HG02870 (cell line): ENCODE data around the gene STK39.

Experiments
- ATAC-seq: cut with Tn5 transposase; IDR thresholded peaks from one replicate; pipeline ENCODE4 v1.9.1; 2021; ENCODE audit warnings: mild to moderate bottlenecking, moderate library complexity; ENCODE audit not compliant: unreplicated experiment

STK39 gene

DNA sequence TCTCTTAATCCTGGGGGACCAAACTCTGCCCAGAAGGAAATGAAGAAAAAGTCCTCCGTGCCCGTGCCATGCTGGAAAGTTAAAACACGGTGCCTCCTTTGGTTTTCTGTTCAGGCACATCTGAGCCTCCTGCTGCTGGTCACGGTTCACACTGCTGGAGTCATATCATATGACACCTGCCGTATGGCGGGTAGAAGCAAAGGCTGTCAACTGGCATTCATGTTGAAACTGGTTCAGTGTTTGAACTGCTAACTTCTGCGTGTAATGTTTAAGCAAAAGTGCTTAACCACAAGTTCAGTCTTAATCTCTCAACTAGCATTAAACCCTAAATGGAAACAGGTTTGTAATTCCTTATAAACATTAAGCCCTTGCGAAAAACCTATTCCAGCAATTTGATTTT lies 3.1 kb downstream of the STK39 start:
- ATAC-seq, result no peak

DNA sequence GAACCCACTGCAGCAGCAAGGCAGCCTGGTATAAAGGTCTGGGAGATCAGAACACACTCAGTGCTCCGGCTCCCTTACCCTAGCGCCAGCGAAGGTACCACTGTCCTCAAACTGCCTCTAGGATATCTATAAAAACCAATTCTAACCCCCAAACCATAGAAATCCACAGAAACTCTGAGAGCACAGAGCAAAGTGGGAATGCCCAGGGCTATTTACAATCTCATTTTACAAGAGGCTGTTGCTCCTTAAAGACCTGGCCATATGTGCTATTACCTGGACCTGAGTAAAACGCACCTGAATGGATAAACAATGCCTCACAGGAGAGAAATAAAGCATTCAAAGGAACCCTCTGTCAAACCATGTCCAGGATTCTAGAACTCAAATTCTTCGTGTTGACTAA lies 4.3 kb downstream of the STK39 start:
- ATAC-seq, result no peak

DNA sequence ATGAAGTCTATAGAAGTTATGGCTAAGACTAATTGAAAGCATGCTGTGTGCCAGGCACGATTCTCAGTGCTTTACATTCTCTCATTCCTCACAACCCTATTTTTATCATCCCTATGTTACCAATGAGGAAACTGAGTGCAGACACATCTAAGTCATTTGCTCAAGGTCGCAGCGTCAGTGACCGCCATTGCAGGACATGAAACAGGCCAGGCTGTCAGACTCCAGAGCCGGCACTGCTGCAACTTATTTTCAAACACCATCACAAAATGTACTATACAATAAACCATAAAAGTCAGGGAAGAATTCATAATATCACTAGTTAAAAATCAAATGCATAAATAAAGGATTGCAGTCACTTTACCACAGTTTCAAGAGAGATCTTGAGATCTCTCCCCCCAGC lies 5.6 kb downstream of the STK39 start:
- no peak for ATAC-seq

DNA sequence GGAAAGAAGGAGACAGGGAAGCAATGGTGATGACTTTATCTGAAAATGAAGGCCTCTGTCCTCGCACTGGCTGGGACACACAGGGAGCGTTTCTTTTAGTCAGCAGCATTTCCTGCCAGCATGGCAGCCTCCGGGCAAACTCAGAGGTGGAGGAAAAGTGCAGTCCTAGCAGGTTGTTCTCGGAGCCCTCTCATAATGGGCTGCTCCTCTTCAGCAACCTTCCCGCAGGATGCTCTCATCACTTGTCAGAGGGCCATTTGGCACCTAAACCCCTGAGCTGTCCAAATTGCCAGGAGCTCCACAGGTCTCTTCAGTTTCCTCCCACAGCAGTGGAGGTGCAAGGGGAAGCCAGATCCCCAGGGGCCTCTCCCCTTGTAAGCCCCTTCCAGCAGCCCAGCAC lies 6.2 kb downstream of the STK39 start:
- ATAC-seq, result no peak

DNA sequence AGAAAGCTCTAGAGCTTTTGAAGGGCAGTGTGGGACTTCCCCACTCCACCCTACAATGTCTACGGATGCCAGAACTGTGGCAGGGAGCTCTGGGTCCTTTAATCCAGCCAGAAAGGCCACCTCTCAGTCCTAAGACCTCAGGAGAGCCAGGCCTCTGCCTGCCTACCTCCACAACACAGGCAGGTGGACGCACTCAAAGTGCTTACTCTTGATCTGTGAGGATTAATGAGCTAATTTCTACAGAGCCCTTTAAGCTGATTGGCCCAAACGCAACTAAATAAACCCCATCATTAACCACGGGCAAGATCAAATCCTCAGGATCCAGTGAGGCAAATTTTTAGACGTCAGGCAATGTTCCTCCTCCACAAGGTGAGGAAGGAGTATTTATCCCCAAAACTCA lies 8.1 kb downstream of the STK39 start:
- no peak for ATAC-seq

DNA sequence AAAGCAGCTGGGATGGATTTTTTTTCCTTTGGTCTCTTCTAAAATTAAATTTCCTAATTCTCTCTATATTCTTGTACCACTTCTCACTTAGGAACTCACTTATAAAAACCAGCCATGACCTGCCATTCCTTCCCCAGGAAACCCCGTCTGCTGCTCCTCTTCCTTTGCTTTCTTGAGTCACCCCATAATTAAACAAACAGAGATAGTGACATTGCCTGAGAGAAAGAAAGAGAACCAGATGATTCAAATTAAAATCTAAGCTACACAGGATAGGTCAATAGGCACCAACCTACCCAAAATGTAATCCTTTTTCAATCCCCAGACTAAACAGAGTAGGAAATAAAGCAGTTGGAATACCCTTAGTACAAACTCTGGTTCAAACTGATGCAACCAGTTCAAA lies 9.7 kb downstream of the STK39 start:
- ATAC-seq, result no peak

DNA sequence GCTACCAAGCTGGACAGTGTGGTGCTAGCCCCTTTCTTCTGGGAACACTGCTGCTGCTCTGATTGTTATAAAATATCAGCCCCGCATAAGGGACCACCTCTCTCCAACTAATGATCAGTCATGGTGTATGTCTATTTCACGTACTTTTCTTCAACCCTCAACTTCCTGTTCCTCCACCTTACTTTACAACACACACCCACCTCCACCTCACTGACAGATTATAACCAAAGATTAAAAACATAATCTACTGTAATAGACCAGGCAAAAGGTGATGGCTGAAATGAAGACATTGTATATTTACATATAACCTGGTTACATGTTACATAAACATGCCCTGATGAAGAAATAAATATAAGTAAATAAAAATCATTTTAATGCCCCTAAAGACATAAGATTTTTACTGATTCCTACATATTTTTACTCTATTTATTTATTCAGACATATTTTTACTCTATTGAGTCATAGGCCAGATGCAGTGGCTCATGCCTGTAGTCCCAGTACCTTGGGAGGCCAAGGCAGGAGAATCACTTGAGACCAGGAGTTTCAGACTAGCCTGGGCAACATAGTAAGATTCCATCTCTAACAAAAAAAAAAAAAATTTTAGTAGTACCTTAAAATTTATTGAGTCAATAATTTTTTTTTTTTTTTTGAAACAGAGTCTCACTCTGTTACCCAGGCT lies 12.8 kb downstream of the STK39 start:
- ATAC-seq, result no peak

DNA sequence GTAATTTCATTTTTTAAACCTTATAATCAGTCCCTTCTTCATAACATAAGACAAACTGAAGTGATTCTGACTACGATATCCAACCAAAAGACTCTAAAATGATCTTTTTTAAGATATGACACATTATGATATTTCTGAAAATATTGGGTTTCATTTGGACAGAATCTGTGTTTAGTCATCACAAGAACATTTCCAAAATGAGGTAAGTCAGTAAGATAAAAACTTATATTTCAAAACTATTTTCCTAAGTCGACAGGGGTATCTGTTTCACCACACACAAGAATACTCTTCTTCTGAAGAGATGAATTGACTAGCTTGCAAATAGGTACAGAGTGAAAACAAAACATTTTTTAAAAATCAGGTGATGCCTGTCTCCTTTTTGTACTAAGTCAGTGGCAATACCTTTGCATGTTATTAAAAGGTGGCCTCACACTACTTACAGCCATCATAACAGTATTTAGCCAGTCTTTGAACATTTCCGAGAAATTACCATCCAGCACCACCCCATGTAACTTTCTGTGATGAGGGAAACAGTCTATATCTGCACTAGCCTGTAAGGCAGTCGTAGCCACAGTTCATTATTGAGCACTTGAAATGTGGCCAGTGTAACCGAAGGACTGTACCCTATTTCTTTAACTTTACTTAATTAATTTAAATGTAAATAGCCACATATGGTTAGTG lies 13.5 kb downstream of the STK39 start:
- no peak for ATAC-seq

DNA sequence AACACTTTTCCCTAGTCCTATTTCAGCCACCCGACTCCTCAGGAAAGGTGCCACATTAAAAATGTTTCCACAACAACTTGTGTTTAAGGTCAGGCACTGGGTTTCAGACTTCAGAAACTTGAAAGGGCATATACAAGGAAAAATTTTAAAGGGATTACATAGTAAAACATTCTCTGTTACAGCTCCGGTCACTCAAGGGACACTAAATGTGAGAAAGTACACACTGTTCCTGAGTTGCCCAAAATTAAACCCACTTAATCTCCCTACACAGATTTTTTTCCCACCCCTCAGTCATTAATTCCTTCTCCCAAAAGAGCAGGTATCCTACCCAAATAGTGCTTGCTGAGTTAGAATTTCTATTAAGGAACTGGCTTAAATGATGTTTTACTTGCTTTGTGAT lies 14.2 kb downstream of the STK39 start:
- ATAC-seq, result no peak

DNA sequence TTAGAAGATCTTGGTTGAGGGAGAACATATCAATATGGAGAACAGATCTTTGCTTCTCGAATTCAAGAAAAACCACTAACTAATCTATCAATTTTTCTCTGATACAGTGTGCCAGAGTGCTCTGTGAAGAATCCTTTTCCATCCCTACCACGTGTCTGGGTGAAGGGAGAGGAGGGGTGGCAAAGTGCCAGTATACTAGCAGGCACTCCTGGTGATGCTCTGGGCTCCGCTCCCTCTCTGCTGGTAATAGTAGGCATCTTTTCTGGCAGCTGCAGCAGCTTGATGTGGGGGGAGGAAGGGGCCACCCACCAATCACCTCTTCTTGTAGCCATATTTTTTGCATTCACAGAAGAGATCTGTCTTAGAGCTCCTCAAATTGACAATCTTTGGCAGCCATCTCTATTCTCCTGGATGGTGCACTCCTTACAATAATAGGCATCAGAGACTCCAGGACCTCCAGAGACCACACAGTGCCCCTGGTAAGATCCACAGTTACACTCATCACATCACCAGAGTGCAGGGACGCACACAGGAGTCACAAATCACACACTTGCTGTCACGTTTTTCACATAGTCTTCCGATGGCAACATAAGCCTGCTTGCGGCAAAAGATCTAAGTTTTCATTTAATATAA lies 15.7 kb downstream of the STK39 start:
- no peak for ATAC-seq

DNA sequence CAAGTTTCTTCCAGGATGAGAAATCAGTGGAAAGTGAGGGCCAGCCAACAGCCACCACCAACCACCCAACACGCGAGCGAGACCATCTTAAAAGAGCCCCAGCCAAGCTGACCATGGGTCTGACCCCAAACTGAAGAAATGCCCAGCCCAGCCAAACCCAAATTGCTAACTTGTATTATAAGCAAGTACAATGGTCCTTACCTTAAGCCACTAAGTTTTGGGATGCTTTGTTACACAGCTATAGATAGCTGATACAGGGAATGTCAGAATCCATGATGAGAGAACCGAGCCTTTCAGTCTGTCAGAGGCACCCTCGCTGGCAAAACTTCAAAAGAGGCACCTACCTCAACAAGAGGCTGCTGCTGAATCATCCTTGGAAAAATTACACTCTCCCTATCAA lies 17.0 kb downstream of the STK39 start:
- ATAC-seq, result no peak

DNA sequence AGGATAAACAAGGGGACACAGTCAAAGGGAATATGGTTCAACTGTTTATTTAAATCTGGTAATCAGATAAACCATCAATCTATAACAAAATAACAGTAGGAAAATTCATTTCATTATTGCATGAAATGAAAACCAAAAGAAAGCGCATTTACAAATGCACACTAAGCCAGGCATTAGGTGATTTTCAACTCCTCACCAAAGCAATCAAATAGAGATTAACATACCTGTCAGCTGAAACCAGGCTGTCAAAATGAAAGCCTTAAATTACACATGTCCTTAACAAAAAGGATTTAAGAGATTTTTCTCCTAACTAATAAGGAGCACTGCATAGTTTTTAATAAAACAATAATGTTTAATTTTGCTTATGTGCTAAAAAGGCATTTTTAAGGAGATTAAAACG lies 23.0 kb downstream of the STK39 start:
- ATAC-seq, result no peak

DNA sequence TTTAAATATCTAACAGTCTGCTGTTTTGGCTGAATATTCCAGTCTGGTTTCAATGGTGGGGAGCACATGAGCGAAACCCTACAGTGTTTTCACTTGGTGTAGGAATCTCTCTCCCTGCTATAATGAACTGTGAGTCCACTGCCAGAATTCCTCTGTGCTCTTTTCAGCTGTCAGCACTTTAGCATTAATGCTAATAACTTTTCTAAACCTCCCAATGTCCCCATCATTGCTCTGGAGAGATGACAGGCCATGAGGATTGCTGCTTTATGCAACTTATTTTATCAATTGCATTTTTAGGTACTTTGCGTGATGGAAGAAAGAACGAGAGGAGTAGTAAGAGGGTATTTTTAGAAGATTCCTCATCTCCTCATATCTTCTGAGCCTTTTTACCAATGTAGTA lies 25.3 kb downstream of the STK39 start:
- ATAC-seq, result no peak

DNA sequence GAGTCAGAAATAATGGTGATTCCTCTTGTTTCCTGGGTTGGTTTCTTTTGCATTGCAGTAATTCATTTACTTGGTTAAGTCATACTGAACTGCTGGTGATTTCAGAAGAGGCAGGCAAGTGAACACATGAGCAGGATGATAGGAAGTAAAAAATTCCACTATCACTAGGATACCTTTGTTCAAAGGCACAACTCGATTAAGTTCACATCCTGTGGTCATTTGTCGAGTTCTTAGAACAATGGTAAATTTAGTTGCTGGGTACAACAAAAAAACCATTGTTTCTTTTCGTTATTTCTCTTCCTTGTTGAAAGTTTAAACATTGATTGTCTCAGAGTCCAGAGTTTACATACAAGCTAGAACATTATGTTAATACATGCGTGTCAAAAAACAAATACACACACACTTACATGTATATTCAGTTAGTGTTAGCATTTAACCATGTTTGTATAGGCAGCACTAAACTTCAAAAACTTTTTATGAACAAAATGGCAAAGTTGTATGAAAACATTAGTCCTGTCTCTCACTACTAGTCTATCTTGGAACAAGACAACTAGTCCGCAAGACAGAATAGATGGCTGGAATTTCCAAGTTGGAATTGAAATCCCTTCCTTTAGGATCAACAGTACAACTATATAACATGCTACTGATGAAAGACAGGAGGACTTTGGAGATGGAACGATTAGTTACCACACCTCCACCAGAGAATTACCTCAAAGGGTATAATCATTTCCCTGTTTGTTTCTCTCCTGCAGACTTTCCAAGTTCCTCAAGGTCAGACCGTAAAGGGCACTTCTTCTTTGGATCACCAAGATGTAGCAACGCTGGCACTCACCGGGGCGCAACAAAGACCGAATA lies 26.2 kb downstream of the STK39 start:
- no peak for ATAC-seq

DNA sequence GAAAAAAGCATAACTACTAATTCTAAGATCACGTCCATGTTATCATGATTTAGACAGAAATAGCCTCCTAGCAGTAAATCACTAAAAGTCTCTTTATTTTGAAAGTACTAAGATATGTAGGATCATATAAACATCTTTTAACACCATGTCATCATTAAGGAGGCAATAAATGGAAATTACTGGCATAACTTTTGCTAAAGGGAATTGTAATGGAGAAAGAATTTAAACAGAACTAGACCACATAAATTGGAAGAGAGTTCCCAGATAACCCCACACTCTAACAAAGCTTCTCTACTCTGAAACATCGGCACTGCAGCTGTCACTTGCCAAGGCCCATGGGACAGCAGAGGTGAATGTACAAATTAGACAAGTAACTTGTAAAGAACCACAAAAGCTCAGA lies 29.5 kb downstream of the STK39 start:
- ATAC-seq, result no peak

DNA sequence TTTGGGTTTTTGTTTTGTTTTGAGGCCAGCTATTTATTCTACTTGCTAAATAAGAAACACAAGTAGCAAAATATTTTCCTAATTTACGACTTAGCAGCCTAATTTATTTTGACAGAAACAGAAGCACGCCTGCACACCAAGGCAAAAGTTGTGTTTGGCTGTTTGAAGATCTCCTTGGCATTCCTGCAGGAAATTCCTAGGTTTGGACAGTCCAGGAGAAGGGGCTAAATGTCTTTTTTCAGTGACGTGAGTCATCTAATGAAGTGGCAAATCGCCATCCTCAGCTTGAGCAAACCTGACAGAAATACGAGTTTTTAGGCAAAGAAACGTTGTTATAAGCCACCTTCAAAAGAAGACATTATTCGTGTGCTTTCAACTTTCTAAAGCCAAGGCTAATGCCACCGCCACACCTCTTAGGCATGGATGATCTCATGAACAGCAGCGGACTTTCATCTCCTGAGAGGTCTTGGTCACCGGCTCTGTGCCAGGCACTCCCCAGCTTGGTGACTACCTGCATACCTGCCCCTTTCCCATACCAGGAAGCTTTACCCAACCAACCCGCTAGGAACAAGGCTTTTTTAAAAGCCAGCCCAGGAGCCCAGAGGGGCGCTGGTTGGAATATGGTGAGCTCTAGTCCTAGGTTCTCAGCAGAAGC lies 30.9 kb downstream of the STK39 start:
- no peak for ATAC-seq

DNA sequence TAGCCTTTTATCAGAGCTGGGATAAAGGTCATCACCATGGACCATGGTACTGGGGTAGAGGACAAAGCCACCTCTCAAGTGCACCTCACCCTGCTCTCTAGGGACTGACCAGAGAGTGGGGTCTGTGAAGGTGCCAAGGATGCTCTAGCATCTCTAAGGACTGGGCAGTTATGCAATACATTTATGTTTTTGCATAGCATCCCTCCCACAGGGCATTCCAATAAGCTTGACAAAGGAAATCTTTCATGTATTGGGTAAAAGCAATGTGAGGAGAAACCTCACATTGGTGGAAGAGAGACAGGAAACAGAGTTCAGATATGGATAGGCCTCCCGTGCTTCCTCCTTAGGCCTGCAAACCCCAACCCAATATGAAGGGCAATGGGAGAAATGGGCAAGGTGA lies 31.6 kb downstream of the STK39 start:
- ATAC-seq, result no peak

DNA sequence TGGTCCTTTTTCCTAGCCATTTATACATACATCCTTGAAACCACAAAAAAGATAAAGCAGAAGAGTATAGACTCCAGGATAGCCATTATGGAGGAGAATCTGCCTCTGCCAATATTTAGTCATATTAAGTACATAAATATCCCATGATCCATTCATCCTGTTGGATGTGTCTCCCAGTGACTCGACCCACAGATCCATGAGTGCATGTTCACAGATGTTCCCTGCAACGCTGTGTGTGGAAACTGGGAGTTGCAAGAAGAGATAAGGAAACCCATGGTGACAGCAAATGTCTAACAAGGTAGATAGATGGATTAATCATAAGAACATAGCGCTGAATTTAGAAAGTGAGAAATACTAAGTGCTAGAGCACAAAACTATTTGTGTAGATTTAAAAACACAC lies 34.5 kb downstream of the STK39 start:
- no peak for ATAC-seq

DNA sequence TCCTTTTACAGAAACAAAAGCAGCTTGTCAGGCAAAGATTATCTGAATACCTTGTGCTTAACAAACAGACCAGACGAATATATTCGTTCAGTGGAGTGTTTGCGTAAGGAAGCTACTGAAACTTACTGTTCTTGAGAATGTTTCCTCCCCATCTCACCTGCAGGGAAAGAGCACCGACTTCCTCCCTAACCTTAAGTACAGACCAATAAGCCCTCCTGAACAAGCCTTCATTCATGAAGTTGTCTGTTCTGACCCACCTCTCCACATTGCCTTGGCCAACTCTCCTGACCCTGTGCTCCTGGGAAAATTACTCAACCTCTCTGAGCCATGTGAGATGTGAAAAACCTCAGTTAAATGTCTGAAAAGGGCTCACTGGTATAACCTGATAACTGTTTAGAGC lies 35.2 kb downstream of the STK39 start:
- no peak for ATAC-seq

DNA sequence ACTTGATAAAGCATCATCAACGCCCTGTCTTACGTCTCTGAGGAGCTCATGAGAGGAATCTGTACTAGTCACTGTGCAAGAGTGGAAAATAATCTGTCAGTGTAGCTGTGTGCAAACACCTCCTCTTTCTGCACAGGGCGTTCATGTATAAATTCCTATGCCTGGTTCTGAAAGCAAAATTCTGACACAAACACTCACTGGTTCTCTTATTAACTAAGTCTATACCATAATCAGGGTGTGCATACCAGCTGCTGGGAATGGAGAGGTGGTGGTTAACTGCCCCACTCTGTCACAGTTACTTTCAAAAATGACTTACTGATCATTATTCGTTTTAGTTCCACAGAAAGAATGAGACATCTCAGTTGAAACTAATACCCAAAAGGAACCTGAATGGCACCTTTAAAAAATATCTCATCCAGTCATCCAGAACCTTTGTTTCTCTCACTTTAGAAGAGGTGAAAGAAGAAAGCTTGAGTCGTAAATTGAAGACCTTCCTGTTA lies 35.7 kb downstream of the STK39 start:
- no peak for ATAC-seq
